Activated CD4-positive, alpha-beta T cell treated with anti-CD3 and anti-CD28 coated beads for 36 hours (primary cell): ENCODE data around the gene CEND1. TPM values are rescaled to one million over a fixed set of nuclear protein-coding genes. Genes with fewer than 3 reads are reported as not detected.
"Not testable (repeated sequence)": the region's sequence is repeated elsewhere in the genome, so short reads cannot be mapped to it uniquely, and the experiment has no call there.

Source experiments
- ATAC-seq: fragments of 200-7000 bp; cut with Tn5 transposase; one replicate; pipeline ENCODE4 v1.10.0; 2021; ENCODE audit warnings: mild to moderate bottlenecking, moderate library complexity
- CTCF ChIA-PET: fragments of 350-600 bp; sonication (Branson Sonifier 250); formaldehyde crosslinking; loops from one replicate; lab custom pipeline; 2021; ENCODE audit warnings: antibody characterized with exemption; lab: Charles Lee
- POLR2A ChIA-PET: fragments of 350-600 bp; sonication (Branson Sonifier 250); formaldehyde crosslinking; loops from one replicate; lab custom pipeline; 2021; ENCODE audit warnings: antibody characterized with exemption, inconsistent platforms; lab: Charles Lee
- DNase-seq: peaks from one replicate; pipeline ENCODE4 v3.0.0-alpha.2; 2020
- H3K27ac Mint-ChIP-seq: one replicate; pipeline ENCODE4 v1.8.0; 2021; ENCODE audit warnings: mixed read lengths
- H3K27me3 Mint-ChIP-seq: one replicate; pipeline ENCODE4 v1.8.0; 2021; ENCODE audit warnings: mixed read lengths
- H3K36me3 Mint-ChIP-seq: one replicate; pipeline ENCODE4 v1.8.0; 2021; ENCODE audit warnings: low read depth, mixed read lengths
- H3K4me1 Mint-ChIP-seq: one replicate; pipeline ENCODE4 v1.8.0; 2021; ENCODE audit warnings: mixed read lengths
- H3K4me3 Mint-ChIP-seq: one replicate; pipeline ENCODE4 v1.8.0; 2021; ENCODE audit warnings: mild to moderate bottlenecking, moderate library complexity, mixed read lengths
- H3K9me3 Mint-ChIP-seq: one replicate; pipeline ENCODE4 v1.8.0; 2021; ENCODE audit warnings: low read depth, mixed read lengths
- intact Hi-C, 2 experiments: fragments of 100-400 bp; cut with DNase I in 1 of 2; cut with micrococcal nuclease in 1 of 2; formaldehyde crosslinking; loops; one replicate each; pipeline versions ENCODE4 v1.14.2 to v1.15.1; 2022 to 2024; cut with DNase I, micrococcal nuclease
- total RNA-seq, 2 experiments: library from RNA; stranded (reverse); gene quantifications; one replicate each; pipeline ENCODE4 v1.2.3, GENCODE V29; 2021

The CEND1 gene
- total RNA-seq, 2 experiments from 2014 or later = 0.50 to 1.1 TPM

DNA sequence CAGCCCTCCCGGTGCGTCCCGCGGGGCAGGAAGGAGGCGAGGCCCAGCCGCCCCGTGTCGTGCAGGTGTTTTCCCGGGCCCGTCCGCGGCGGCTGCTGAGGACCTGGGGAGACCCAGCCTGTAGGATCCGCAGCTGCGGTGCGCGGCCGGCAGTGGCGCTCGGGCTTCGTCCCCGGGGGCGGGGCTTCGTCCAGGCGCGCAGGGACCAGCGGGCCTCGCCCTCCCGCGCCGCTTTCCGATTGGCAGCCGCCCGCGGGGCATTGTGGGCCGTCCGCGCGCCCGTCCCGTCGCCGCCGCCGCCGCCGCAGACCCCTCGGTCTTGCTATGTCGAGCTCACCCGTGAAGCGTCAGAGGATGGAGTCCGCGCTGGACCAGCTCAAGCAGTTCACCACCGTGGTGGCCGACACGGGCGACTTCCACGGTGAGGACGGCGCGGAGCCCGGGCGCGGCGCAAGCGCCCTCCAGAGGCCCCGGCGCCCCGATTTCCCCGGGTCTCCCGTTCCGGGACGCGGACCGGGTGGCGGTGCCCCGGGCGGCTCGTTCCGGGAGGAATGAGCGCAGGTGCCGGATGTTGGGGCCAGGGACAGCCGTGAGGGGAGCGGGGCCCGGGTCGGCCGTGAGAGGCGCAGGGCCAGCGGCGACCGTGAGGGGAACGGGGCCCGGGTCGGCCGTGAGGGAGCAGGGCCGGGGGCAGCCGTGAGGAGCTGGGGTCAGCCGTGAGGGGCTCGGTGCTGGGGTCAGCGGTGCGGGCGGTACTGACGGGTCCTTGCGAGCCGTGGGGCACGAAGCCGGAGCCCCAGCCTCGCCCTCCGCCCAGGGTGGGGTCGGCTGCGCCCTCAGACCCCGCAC is 42.5 kb downstream of the CEND1 start, which contains the start of gene TALDO1:
TSS of gene TALDO1 (plus strand) at position 307 of the 849 bp plus-strand sequence. CDS start at position 325, 18 bp downstream.
- intact Hi-C loops = loop anchor here in 1 of 2 experiments (1.0 to 2.0 kb wide), 8 partner anchors 19 to 825 kb away; partner anchors contain the start of genes DEAF1, DUSP8, GATD1 and HRAS
- POLR2A ChIA-PET = no interaction called here
- H3K9me3 Mint-ChIP-seq = no peaks in the 10 kb centered on the region
- H3K4me1 Mint-ChIP-seq = peaks cover 20% of the 10 kb centered on the region
- H3K27me3 Mint-ChIP-seq = no peaks in the 10 kb centered on the region
- peak within 1 kb of the TSS; percentile 72 for H3K27ac Mint-ChIP-seq
- ATAC-seq = peak; percentile 91
- CTCF ChIA-PET = interaction anchor here (0.7 to 3.3 kb wide), 8 partner anchors 10 to 187 kb away, joined by 3 to 15 read pairs (median 3); partner anchors contain the start of genes GATD1, LMNTD2 and RASSF7
- H3K36me3 Mint-ChIP-seq = peaks cover 6% of the 10 kb centered on the region
- H3K4me3 Mint-ChIP-seq = peak within 1 kb of the TSS; percentile 82
- DNase-seq = peak; percentile 92

DNA sequence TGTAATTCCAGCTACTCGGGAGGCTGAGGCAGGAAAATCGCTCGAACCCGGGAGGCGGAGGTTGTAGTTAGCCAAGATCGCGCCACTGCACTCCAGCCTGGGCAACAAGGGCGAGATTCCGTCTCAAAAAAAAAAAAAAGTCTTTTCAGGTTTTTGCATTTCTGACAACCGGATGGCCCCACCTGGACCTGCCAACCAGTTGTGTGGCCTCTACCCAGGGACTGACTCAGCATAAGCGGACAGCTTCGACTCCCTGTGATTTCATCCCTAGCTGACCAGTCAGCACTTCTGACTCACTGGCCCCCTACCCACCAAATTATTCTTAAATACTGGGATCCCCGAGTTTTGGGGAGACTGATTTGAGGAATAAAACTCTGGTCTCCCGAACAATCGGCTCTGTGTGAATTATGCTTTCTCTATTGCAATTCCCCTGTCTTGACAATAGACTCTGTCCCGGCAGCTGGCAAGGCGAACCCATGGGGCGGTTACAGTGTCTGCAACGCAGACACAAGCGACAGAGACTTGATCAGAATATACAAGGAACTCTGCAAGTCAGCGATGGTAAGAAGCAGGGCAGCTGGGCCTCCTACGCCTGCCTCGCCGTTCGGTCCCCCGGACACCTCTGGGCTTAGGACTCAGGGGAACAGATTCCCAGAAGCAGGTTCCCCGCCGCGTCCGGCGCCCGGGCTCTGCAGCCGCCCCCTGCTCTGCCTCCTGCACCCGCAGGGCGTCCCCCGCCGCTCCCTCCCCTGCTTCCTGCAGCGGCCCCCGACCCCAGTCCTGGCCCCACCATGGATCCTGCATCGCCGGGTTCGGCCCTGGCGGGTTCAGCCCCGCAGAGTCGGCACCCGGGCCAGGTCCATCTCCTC is 43.4 kb downstream of the CEND1 start:
- Mint-ChIP-seq H3K27me3 (no peaks in the 10 kb centered on the region), H3K4me3 (peak overlapping the region; percentile 82), H3K4me1 (peaks cover 20% of the 10 kb centered on the region), H3K27ac (no peak overlapping the region), H3K36me3 (peaks cover 4% of the 10 kb centered on the region), H3K9me3 (no peaks in the 10 kb centered on the region)
- POLR2A ChIA-PET = no interaction called here
- intact Hi-C loops = loop anchor here in 1 of 2 experiments (1.0 to 2.0 kb wide), 8 partner anchors 18 to 826 kb away; partner anchors contain the start of genes DEAF1, DUSP8, GATD1 and HRAS
- ATAC-seq = peak; percentile 40
- CTCF ChIA-PET = interaction anchor here (1.1 to 3.3 kb wide), 3 partner anchors 9 to 30 kb away, joined by 3 to 15 read pairs (median 6); no protein-coding TSS in a partner anchor
- peak; percentile 68 for DNase-seq

DNA sequence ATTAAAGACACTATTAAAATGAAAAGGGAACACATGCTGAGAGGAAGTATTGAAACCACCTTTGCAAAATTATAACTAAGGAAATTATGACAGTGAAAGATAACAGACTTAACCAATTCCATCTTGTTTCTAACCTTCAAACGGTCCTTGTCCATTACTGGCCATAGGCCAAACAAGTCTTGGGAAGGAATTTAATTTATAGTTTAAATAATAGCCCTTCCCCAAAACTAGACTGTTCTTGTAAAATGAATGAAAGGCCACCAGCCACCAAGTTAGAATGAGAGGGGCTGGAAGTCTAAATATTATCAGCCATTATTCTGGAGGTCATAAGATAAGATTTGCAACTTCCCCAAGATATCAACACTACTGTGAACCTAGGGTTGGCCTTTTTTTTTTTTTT is 44.5 kb downstream of the CEND1 start:
- Mint-ChIP-seq H3K9me3 (no peaks in the 10 kb centered on the region), H3K27ac (no peak overlapping the region), H3K27me3 (no peaks in the 10 kb centered on the region), H3K36me3 (peaks cover 4% of the 10 kb centered on the region), H3K4me1 (peaks cover 17% of the 10 kb centered on the region), H3K4me3 (no peak overlapping the region)
- CTCF ChIA-PET = no interaction called here
- DNase-seq (no peak), ATAC-seq (no peak)
- POLR2A ChIA-PET = no interaction called here
- intact Hi-C loops = no loop called here

DNA sequence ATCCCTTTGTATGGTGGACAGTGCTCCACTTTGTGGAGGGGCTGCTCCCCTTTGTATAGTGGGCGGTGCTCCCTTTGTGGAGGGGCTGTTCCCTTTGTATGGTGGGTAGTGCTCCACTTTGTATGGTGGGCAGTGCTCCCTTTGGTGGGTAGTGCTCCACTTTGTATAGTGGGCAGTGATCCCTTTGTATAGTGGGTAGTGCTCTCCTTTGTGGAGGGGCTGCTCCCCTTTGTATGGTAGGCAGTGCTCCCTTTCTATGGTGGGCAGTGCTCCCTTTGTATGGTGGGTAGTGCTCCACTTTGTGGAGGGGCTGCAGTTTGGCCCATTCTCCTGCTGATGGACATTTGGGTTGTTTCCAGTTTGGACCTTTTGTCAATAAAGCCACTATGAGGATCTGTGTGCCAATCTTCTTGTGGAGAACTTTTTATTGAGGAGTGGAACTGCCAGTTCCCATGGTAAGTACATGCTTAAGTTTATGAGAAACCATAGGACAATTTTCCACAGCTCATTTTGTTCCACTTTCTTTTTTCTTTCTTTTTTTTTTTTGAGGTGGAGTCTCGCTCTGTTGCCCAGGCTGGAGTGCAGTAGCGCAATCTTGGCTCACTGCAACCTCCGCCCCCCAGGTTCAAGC is 47.2 kb downstream of the CEND1 start:
- ATAC-seq (no peak), DNase-seq (no peak)
- POLR2A ChIA-PET = interaction anchor here (0.6 kb wide), 1 partner anchor 82 kb away, joined by 3 read pairs; no protein-coding TSS in a partner anchor
- Mint-ChIP-seq H3K27ac (no peak overlapping the region), H3K36me3 (no peaks in the 10 kb centered on the region), H3K4me1 (peaks cover 8% of the 10 kb centered on the region), H3K27me3 (no peaks in the 10 kb centered on the region), H3K9me3 (no peaks in the 10 kb centered on the region), H3K4me3 (no peak overlapping the region)
- CTCF ChIA-PET = interaction anchor here (0.6 kb wide), 1 partner anchor 53 kb away, joined by 3 read pairs; no protein-coding TSS in a partner anchor
- intact Hi-C loops = loop anchor here in 1 of 2 experiments (5.0 kb wide), 1 partner anchor 45 kb away; the partner anchor contains the start of genes DEAF1 and TMEM80

DNA sequence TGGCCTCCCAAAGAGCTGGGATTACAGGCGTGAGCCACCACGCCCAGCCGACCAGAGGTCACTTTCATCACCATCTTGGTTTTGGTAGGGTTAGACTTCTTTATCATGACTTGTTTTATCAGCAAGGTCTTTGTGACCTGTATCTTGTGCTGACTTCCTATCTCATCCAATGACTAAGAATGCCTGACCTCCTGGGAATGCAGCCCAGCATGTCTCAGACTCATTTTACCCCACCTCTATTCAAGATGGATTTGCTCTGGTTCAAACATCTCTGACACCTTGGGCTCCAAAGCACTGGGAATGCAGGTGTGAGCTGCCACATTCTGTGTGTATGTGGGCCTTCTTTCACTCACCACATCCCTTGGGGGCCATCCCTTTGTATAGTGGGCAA is 47.7 kb downstream of the CEND1 start:
- ATAC-seq = no peak
- Mint-ChIP-seq H3K4me3 (no peak overlapping the region), H3K9me3 (no peaks in the 10 kb centered on the region), H3K27me3 (no peaks in the 10 kb centered on the region), H3K27ac (no peak overlapping the region), H3K4me1 (peaks cover 14% of the 10 kb centered on the region), H3K36me3 (no peaks in the 10 kb centered on the region)
- ChIA-PET CTCF (interaction anchor here (0.6 kb wide), 1 partner anchor 53 kb away, joined by 3 read pairs; no protein-coding TSS in a partner anchor), POLR2A (no interaction called here)
- DNase-seq = no peak
- intact Hi-C loops = loop anchor here in 1 of 2 experiments (5.0 kb wide), 1 partner anchor 45 kb away; the partner anchor contains the start of genes DEAF1 and TMEM80

DNA sequence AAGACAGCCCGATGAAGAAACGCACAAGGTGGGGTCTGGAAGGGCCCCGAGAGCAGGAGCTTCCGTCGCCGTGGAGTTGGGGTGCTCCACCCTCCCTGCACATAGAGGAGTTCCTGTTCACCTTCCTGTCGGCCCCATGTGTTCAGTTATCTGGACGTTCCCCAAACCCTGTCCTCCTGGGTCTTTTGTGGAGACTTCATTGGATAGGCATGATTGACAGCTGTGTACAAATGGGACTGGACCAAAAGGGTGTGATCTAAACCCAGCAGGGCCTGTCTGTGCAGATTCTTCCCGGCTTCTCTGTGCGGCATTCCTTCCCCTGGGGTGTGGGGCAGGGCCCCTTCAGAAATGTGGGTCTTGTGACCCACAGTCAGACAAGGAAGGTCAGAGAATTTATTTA is 52.0 kb downstream of the CEND1 start:
- peak overlapping the region; percentile 23 for H3K4me3 Mint-ChIP-seq
- CTCF ChIA-PET = interaction anchor here (1.1 to 1.5 kb wide), 2 partner anchors 10 to 16 kb away, joined by 5 to 6 read pairs; partner anchors contain the start of gene TALDO1
- ATAC-seq, H3K9me3 Mint-ChIP-seq, H3K27ac Mint-ChIP-seq, H3K27me3 Mint-ChIP-seq, DNase-seq, intact Hi-C loops, H3K36me3 Mint-ChIP-seq, POLR2A ChIA-PET: not testable (repeated sequence)
- H3K4me1 Mint-ChIP-seq = peaks cover 13% of the 10 kb centered on the region

DNA sequence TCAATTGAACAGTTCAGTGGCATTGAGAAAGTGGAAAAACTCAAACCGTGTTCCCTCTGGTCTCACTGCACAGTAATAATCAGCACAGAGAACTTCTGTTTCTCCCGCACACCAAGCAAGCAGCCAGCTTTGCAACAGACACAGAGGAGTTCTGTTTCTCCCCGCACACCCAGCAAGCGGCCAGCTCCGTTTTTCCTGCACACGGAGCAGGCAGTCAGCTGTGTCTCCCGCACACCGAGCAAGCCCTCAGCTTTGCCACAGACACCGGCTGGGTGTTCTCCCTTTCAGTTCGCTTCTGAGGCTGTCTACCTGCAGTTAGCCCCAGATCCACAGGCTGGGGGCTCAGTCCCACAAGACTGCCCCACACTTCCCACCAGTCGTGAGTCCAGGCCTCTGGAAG is 52.5 kb downstream of the CEND1 start:
- no peaks in the 10 kb centered on the region for H3K36me3 Mint-ChIP-seq
- peak overlapping the region; percentile 23 for H3K4me3 Mint-ChIP-seq
- POLR2A ChIA-PET = no interaction called here
- intact Hi-C loops = no loop called here
- H3K4me1 Mint-ChIP-seq = peaks cover 13% of the 10 kb centered on the region
- H3K9me3 Mint-ChIP-seq = no peaks in the 10 kb centered on the region
- CTCF ChIA-PET = interaction anchor here (1.1 to 1.5 kb wide), 3 partner anchors 10 to 22 kb away, joined by 5 to 6 read pairs (median 6); partner anchors contain the start of gene TALDO1
- ATAC-seq (peak; percentile 63), DNase-seq (no peak)
- H3K27ac Mint-ChIP-seq = peak overlapping the region; percentile 7
- H3K27me3 Mint-ChIP-seq = no peaks in the 10 kb centered on the region

Other genes starting within 250 kb of the CEND1 start
- 1 to 10 TPM; 2.7 to 4.9 TPM for gene LMNTD2, start 229.4 kb downstream of the CEND1 start, total RNA-seq
- 10 to 100 TPM; 16.8 TPM for gene RASSF7, start 229.1 kb downstream of the CEND1 start, total RNA-seq
- gene PHRF1, start 213.6 kb downstream of the CEND1 start, total RNA-seq = 10 to 100 TPM; 40.0 to 44.5 TPM
- 10 to 100 TPM; 57.1 to 62.6 TPM for gene IRF7, start 174.1 kb downstream of the CEND1 start, total RNA-seq
- gene CDHR5, start 165.1 kb downstream of the CEND1 start, total RNA-seq = not detected
- gene SCT, start 162.9 kb downstream of the CEND1 start, total RNA-seq = not detected
- under 1 TPM; 0.30 to 0.47 TPM for gene DRD4, start 152.8 kb downstream of the CEND1 start, total RNA-seq
- gene DEAF1, start 94.9 kb downstream of the CEND1 start, total RNA-seq = 10 to 100 TPM; 47.4 to 56.6 TPM
- 10 to 100 TPM; 11.4 to 11.9 TPM for gene TMEM80, start 94.3 kb downstream of the CEND1 start, total RNA-seq
- gene EPS8L2, start 83.9 kb downstream of the CEND1 start, total RNA-seq = 10 to 100 TPM in 1 of 2 experiments, 1 to 10 TPM in 1; 8.0 to 10.5 TPM
- gene TALDO1, start 42.6 kb downstream of the CEND1 start, total RNA-seq = 100 to 1,000 TPM; 239 to 246 TPM
- 10 to 100 TPM; 45.7 to 59.8 TPM for gene GATD1, start 12.6 kb downstream of the CEND1 start, total RNA-seq
- gene SLC25A22, start 8.2 kb upstream of the CEND1 start, total RNA-seq = 10 to 100 TPM; 33.9 to 36.6 TPM
- 10 to 100 TPM; 21.1 to 29.1 TPM for gene PIDD1, start 15.1 kb upstream of the CEND1 start, total RNA-seq
- gene RPLP2, start 19.9 kb upstream of the CEND1 start, total RNA-seq = 1,000 to 10,000 TPM; 2,132 to 3,230 TPM
- gene PNPLA2, start 28.8 kb upstream of the CEND1 start, total RNA-seq = 10 to 100 TPM; 24.7 to 26.2 TPM
- under 1 TPM; 0.33 to 0.50 TPM for gene CRACR2B, start 37.8 kb upstream of the CEND1 start, total RNA-seq
- gene CD151, start 42.9 kb upstream of the CEND1 start, total RNA-seq = 10 to 100 TPM; 36.8 to 38.6 TPM
- 10 to 100 TPM; 74.6 to 79.4 TPM for gene POLR2L, start 52.4 kb upstream of the CEND1 start, total RNA-seq
- gene TSPAN4, start 52.8 kb upstream of the CEND1 start, total RNA-seq = 1 to 10 TPM; 5.2 to 6.0 TPM
- 10 to 100 TPM; 60.4 to 75.3 TPM for gene CHID1, start 120.7 kb upstream of the CEND1 start, total RNA-seq
- gene AP2A2, start 135.8 kb upstream of the CEND1 start, total RNA-seq = 10 to 100 TPM; 43.5 to 71.6 TPM
- not detected for gene MUC6, start 246.6 kb upstream of the CEND1 start, total RNA-seq